ENCODE measurements around the gene HDAC4. TPM values are rescaled to one million over a fixed set of nuclear protein-coding genes. Genes with fewer than 3 reads are reported as not detected.

HDAC4 gene
- total RNA-seq, 2 experiments from 2014 or later: 64.8 to 67.4 TPM

- POLR2A ChIA-PET: no interaction called here
These were observed 89.4 kb downstream of the HDAC4 start for GRCh38 chr2:239311132-239312040.

GRCh38 chr2:239310401-239311061 is 90.3 kb downstream of the HDAC4 start:
- DNase-seq: no peak
- H3K9me3 Mint-ChIP-seq: peaks cover 4% of the 10 kb centered on the region
- CTCF ChIA-PET: interaction anchor here (0.7 kb wide), 1 partner anchor 10 kb away, joined by 3 read pairs; no protein-coding TSS in a partner anchor
- H3K4me3 Mint-ChIP-seq: no peak overlapping the region
- H3K27ac Mint-ChIP-seq: no peak overlapping the region
- POLR2A ChIA-PET: no interaction called here
- peaks cover 11% of the 10 kb centered on the region for H3K36me3 Mint-ChIP-seq (ENCODE audit: low read depth)
- no peaks in the 10 kb centered on the region for H3K27me3 Mint-ChIP-seq
- H3K4me1 Mint-ChIP-seq: peaks cover 17% of the 10 kb centered on the region

More at GRCh38 chr2:239311132-239312040, 89.4 kb downstream of the HDAC4 start:
- Mint-ChIP-seq H3K27ac (no peak overlapping the region), H3K9me3 (peaks cover 4% of the 10 kb centered on the region), H3K4me1 (peaks cover 16% of the 10 kb centered on the region), H3K27me3 (no peaks in the 10 kb centered on the region), H3K36me3 (ENCODE audit: low read depth) (peaks cover 15% of the 10 kb centered on the region), H3K4me3 (no peak overlapping the region)
- DNase-seq: no peak
- CTCF ChIA-PET: interaction anchor here (0.7 kb wide), 1 partner anchor 9 kb away, joined by 3 read pairs; no protein-coding TSS in a partner anchor

- no peaks in the 10 kb centered on the region for H3K9me3 Mint-ChIP-seq
- no peaks in the 10 kb centered on the region for H3K27me3 Mint-ChIP-seq
- peaks cover 4% of the 10 kb centered on the region for H3K36me3 Mint-ChIP-seq (ENCODE audit: low read depth)
- H3K27ac Mint-ChIP-seq: no peak overlapping the region
- ChIA-PET CTCF (no interaction called here), POLR2A (no interaction called here)
- no peak overlapping the region for H3K4me3 Mint-ChIP-seq
- DNase-seq: no peak
- peaks cover 15% of the 10 kb centered on the region for H3K4me1 Mint-ChIP-seq
These were observed 91.2 kb downstream of the HDAC4 start for GRCh38 chr2:239309398-239310245.

GRCh38 chr2:239308661-239309397 is 92.0 kb downstream of the HDAC4 start:
- H3K27me3 Mint-ChIP-seq: no peaks in the 10 kb centered on the region
- H3K27ac Mint-ChIP-seq: no peak overlapping the region
- peaks cover 4% of the 10 kb centered on the region for H3K36me3 Mint-ChIP-seq (ENCODE audit: low read depth)
- no peaks in the 10 kb centered on the region for H3K9me3 Mint-ChIP-seq
- POLR2A ChIA-PET: interaction anchor here (0.7 kb wide), 1 partner anchor 13 kb away, joined by 3 read pairs; no protein-coding TSS in a partner anchor
- DNase-seq: no peak
- H3K4me1 Mint-ChIP-seq: peaks cover 21% of the 10 kb centered on the region
- CTCF ChIA-PET: no interaction called here
- no peak overlapping the region for H3K4me3 Mint-ChIP-seq

- POLR2A ChIA-PET: interaction anchor here (0.7 kb wide), 1 partner anchor 14 kb away, joined by 3 read pairs; no protein-coding TSS in a partner anchor
These were observed 92.8 kb downstream of the HDAC4 start for GRCh38 chr2:239307921-239308613.

GRCh38 chr2:239307221-239307569 is 93.6 kb downstream of the HDAC4 start:
- POLR2A ChIA-PET: no interaction called here
- H3K4me3 Mint-ChIP-seq: no peak overlapping the region
- peaks cover 8% of the 10 kb centered on the region for H3K36me3 Mint-ChIP-seq (ENCODE audit: low read depth)
- H3K4me1 Mint-ChIP-seq: peaks cover 28% of the 10 kb centered on the region
- H3K9me3 Mint-ChIP-seq: no peaks in the 10 kb centered on the region
- CTCF ChIA-PET: no interaction called here
- H3K27ac Mint-ChIP-seq: no peak overlapping the region
- peaks cover 4% of the 10 kb centered on the region for H3K27me3 Mint-ChIP-seq
- DNase-seq: no peak

More at GRCh38 chr2:239307921-239308613, 92.8 kb downstream of the HDAC4 start:
- Mint-ChIP-seq H3K9me3 (no peaks in the 10 kb centered on the region), H3K4me1 (peaks cover 28% of the 10 kb centered on the region), H3K27ac (no peak overlapping the region), H3K36me3 (ENCODE audit: low read depth) (peaks cover 8% of the 10 kb centered on the region), H3K27me3 (peaks cover 4% of the 10 kb centered on the region), H3K4me3 (no peak overlapping the region)
- CTCF ChIA-PET: no interaction called here
- no peak for DNase-seq

- Mint-ChIP-seq H3K27ac (no peak overlapping the region), H3K9me3 (no peaks in the 10 kb centered on the region), H3K27me3 (peaks cover 4% of the 10 kb centered on the region), H3K4me3 (no peak overlapping the region), H3K4me1 (peaks cover 34% of the 10 kb centered on the region), H3K36me3 (ENCODE audit: low read depth) (peaks cover 8% of the 10 kb centered on the region)
- ChIA-PET CTCF (interaction anchor here (0.6 kb wide), 1 partner anchor 18 kb away, joined by 3 read pairs; no protein-coding TSS in a partner anchor), POLR2A (no interaction called here)
- no peak for DNase-seq
These were observed 94.3 kb downstream of the HDAC4 start for GRCh38 chr2:239306274-239307220.

- Mint-ChIP-seq H3K27me3 (peaks cover 4% of the 10 kb centered on the region), H3K36me3 (ENCODE audit: low read depth) (peaks cover 8% of the 10 kb centered on the region), H3K9me3 (no peaks in the 10 kb centered on the region), H3K27ac (no peak overlapping the region), H3K4me1 (peaks cover 34% of the 10 kb centered on the region), H3K4me3 (no peak overlapping the region)
- no peak for DNase-seq
- ChIA-PET POLR2A (no interaction called here), CTCF (interaction anchor here (0.6 kb wide), 1 partner anchor 17 kb away, joined by 3 read pairs; no protein-coding TSS in a partner anchor)
These were observed 95.0 kb downstream of the HDAC4 start for GRCh38 chr2:239305771-239306170.

- no peak overlapping the region for H3K4me3 Mint-ChIP-seq
- no peak overlapping the region for H3K27ac Mint-ChIP-seq
- ChIA-PET CTCF (no interaction called here), POLR2A (interaction anchor here (1.1 to 2.1 kb wide), 2 partner anchors 14 to 38 kb away, joined by 3 to 22 read pairs; no protein-coding TSS in a partner anchor)
- peaks cover 4% of the 10 kb centered on the region for H3K27me3 Mint-ChIP-seq
- peaks cover 34% of the 10 kb centered on the region for H3K4me1 Mint-ChIP-seq
- no peak for DNase-seq
- no peaks in the 10 kb centered on the region for H3K9me3 Mint-ChIP-seq
- H3K36me3 Mint-ChIP-seq (ENCODE audit: low read depth): peaks cover 8% of the 10 kb centered on the region
These were observed 95.6 kb downstream of the HDAC4 start for GRCh38 chr2:239305222-239305575.

GRCh38 chr2:239304533-239305221 is 96.1 kb downstream of the HDAC4 start:
- DNase-seq: no peak
- Mint-ChIP-seq H3K27ac (peak overlapping the region; percentile 14), H3K27me3 (peaks cover 4% of the 10 kb centered on the region), H3K36me3 (ENCODE audit: low read depth) (peaks cover 8% of the 10 kb centered on the region), H3K4me1 (peaks cover 37% of the 10 kb centered on the region), H3K9me3 (no peaks in the 10 kb centered on the region), H3K4me3 (no peak overlapping the region)
- ChIA-PET CTCF (interaction anchor here (1.1 to 2.3 kb wide), 7 partner anchors 16 to 88 kb away, joined by 3 to 9 read pairs (median 4); no protein-coding TSS in a partner anchor), POLR2A (interaction anchor here (0.9 to 2.1 kb wide), 10 partner anchors 10 to 38 kb away, joined by 3 to 22 read pairs (median 4); no protein-coding TSS in a partner anchor)
